ENCODE results near the gene WDR27.

The WDR27 gene

GRCh38 chr6:169559592-169559991 lies 142.2 kb downstream of the WDR27 start:
- Histone ChIP-seq H3K9me2 (replicated peaks; ENCODE audit: insufficient read depth, low read length) (no peaks in the 10 kb centered on the region), H4K20me1 (ENCODE audit: insufficient read depth, low read length) (no peaks in the 10 kb centered on the region), H3K79me2 (ENCODE audit: low read length) (no peaks in the 10 kb centered on the region), H3F3A (ENCODE audit: insufficient read depth, low read length) (peaks cover 15% of the 10 kb centered on the region), H3K27ac (ENCODE audit: low read length) (no peak overlapping the region), H3K4me3 (ENCODE audit: low read length) (no peak overlapping the region), H3K36me3 (replicated peaks; ENCODE audit: insufficient read depth, low read length) (no peaks in the 10 kb centered on the region), H3K9ac (ENCODE audit: low read length) (no peak overlapping the region), H2AFZ (ENCODE audit: low read length) (no peak overlapping the region), H3K27me3 (replicated peaks; ENCODE audit: insufficient read depth, low read length) (no peaks in the 10 kb centered on the region), H3K4me1 (ENCODE audit: low read length) (peaks cover 19% of the 10 kb centered on the region), H3K4me2 (ENCODE audit: low read depth, low read length) (no peak overlapping the region), H3K9me3 (replicated peaks; ENCODE audit: insufficient read depth, low read length) (no peaks in the 10 kb centered on the region)
- no peak for DNase-seq
- TF ChIP-seq EZH2 (optimal IDR thresholded peaks at IDR 0.05; ENCODE audit: low read depth, low read length), result no peak
- no peak for TF ChIP-seq EZH2phosphoT487 (IDR thresholded peaks at IDR 0.05; ENCODE audit: low read length)
- TF ChIP-seq, protein P1, sequence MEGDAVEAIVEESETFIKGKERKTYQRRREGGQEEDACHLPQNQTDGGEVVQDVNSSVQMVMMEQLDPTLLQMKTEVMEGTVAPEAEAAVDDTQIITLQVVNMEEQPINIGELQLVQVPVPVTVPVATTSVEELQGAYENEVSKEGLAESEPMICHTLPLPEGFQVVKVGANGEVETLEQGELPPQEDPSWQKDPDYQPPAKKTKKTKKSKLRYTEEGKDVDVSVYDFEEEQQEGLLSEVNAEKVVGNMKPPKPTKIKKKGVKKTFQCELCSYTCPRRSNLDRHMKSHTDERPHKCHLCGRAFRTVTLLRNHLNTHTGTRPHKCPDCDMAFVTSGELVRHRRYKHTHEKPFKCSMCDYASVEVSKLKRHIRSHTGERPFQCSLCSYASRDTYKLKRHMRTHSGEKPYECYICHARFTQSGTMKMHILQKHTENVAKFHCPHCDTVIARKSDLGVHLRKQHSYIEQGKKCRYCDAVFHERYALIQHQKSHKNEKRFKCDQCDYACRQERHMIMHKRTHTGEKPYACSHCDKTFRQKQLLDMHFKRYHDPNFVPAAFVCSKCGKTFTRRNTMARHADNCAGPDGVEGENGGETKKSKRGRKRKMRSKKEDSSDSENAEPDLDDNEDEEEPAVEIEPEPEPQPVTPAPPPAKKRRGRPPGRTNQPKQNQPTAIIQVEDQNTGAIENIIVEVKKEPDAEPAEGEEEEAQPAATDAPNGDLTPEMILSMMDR (IDR thresholded peaks at IDR 0.05; ENCODE audit: low read length), result no peak

GRCh38 chr6:169558774-169559441 lies 142.9 kb downstream of the WDR27 start:
- no peaks in the 10 kb centered on the region for H3K9me2 ChIP-seq (replicated peaks; ENCODE audit: insufficient read depth, low read length)
- no peaks in the 10 kb centered on the region for H3K9me3 ChIP-seq (replicated peaks; ENCODE audit: insufficient read depth, low read length)
- no peaks in the 10 kb centered on the region for H3K36me3 ChIP-seq (replicated peaks; ENCODE audit: insufficient read depth, low read length)
- H3K9ac ChIP-seq (ENCODE audit: low read length), result no peak overlapping the region
- H3K27me3 ChIP-seq (replicated peaks; ENCODE audit: insufficient read depth, low read length), result no peaks in the 10 kb centered on the region
- H4K20me1 ChIP-seq (ENCODE audit: insufficient read depth, low read length), result no peaks in the 10 kb centered on the region
- no peak overlapping the region for H3K4me2 ChIP-seq (ENCODE audit: low read depth, low read length)
- H3K27ac ChIP-seq (ENCODE audit: low read length), result no peak overlapping the region
- no peak overlapping the region for H2AFZ ChIP-seq (ENCODE audit: low read length)
- peaks cover 19% of the 10 kb centered on the region for H3K4me1 ChIP-seq (ENCODE audit: low read length)
- no peak for DNase-seq
- no peaks in the 10 kb centered on the region for H3K79me2 ChIP-seq (ENCODE audit: low read length)
- no peak for TF ChIP-seq EZH2phosphoT487 (IDR thresholded peaks at IDR 0.05; ENCODE audit: low read length)
- no peak for TF ChIP-seq EZH2 (optimal IDR thresholded peaks at IDR 0.05; ENCODE audit: low read depth, low read length)
- TF ChIP-seq, protein P1 (IDR thresholded peaks at IDR 0.05; ENCODE audit: low read length), result no peak
- no peak overlapping the region for H3K4me3 ChIP-seq (ENCODE audit: low read length)
- peaks cover 15% of the 10 kb centered on the region for H3F3A ChIP-seq (ENCODE audit: insufficient read depth, low read length)

- no peak overlapping the region for H2AFZ ChIP-seq (ENCODE audit: low read length)
- H3K4me1 ChIP-seq (ENCODE audit: low read length), result peaks cover 19% of the 10 kb centered on the region
- H4K20me1 ChIP-seq (ENCODE audit: insufficient read depth, low read length), result no peaks in the 10 kb centered on the region
- H3K36me3 ChIP-seq (replicated peaks; ENCODE audit: insufficient read depth, low read length), result no peaks in the 10 kb centered on the region
- no peak for DNase-seq
- H3K27me3 ChIP-seq (replicated peaks; ENCODE audit: insufficient read depth, low read length), result no peaks in the 10 kb centered on the region
- H3K4me2 ChIP-seq (ENCODE audit: low read depth, low read length), result no peak overlapping the region
- no peaks in the 10 kb centered on the region for H3K9me2 ChIP-seq (replicated peaks; ENCODE audit: insufficient read depth, low read length)
- no peaks in the 10 kb centered on the region for H3K9me3 ChIP-seq (replicated peaks; ENCODE audit: insufficient read depth, low read length)
- H3K9ac ChIP-seq (ENCODE audit: low read length), result no peak overlapping the region
- TF ChIP-seq EZH2phosphoT487 (IDR thresholded peaks at IDR 0.05; ENCODE audit: low read length), result no peak
- TF ChIP-seq, protein P1 (IDR thresholded peaks at IDR 0.05; ENCODE audit: low read length), result no peak
- no peak for TF ChIP-seq EZH2 (optimal IDR thresholded peaks at IDR 0.05; ENCODE audit: low read depth, low read length)
- H3F3A ChIP-seq (ENCODE audit: insufficient read depth, low read length), result peaks cover 15% of the 10 kb centered on the region
- H3K4me3 ChIP-seq (ENCODE audit: low read length), result no peak overlapping the region
- no peaks in the 10 kb centered on the region for H3K79me2 ChIP-seq (ENCODE audit: low read length)
- no peak overlapping the region for H3K27ac ChIP-seq (ENCODE audit: low read length)
Measured at GRCh38 chr6:169558378-169558773, 143.5 kb downstream of the WDR27 start.
